ENCODE data around the gene FIBCD1. TPM values are rescaled to one million over a fixed set of nuclear protein-coding genes. Genes with fewer than 3 reads are reported as not detected.
A peak's percentile ranks its signal among the peaks of the same experiment; 100 is the strongest.

Gene FIBCD1
- total and polyA plus RNA-seq, 12 donors: 0.11 to 55.7 (median 18.3) TPM

DNA sequence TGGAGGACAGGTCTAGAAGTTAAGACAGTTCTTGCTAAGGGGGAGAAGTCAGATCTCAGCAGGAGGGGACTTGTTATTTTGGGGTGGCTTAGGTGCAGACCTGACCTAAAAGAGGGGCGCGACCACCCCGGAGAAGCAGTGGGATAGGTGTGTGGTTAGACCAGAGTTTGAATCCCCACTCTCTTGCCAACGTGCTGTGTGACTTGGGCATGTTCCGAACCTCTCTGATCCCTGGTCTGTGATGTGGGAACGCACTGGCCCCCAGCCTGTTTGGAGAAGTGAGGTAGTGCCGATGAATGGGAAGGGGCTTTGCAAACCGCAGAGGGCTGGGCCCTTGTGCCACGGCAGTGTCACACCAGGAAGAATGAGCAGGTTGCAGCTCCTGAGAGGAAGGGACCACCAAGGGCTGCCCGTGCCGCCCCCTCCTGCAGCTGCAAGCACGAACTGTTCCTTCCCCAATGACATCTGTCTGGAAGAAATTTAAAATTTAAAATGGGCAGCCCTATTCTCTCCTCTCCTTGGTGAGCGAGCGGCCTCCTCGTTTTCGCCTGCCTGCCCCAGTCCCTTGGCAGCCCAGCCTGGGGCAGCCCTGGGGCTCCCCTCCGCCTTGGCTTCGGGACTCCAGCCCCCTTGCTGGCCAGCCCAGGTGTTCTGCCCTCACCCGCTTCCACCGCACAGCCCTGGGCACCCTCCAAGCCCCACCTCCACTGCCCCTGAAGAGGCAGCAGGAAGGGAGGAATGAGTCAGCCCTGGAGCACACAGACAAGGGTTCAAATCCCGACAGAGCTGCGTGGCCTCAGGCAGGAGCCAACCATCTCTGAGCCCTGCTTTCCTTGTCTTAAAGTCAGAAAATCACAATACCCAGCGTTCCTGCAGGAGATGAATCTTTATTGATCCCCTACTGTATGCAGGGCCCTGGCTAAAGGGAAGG, 1.6 kb downstream of the FIBCD1 start:
- H3K4me3 ChIP-seq: peak overlapping the region in 1 of 4 donors; percentile 68

DNA sequence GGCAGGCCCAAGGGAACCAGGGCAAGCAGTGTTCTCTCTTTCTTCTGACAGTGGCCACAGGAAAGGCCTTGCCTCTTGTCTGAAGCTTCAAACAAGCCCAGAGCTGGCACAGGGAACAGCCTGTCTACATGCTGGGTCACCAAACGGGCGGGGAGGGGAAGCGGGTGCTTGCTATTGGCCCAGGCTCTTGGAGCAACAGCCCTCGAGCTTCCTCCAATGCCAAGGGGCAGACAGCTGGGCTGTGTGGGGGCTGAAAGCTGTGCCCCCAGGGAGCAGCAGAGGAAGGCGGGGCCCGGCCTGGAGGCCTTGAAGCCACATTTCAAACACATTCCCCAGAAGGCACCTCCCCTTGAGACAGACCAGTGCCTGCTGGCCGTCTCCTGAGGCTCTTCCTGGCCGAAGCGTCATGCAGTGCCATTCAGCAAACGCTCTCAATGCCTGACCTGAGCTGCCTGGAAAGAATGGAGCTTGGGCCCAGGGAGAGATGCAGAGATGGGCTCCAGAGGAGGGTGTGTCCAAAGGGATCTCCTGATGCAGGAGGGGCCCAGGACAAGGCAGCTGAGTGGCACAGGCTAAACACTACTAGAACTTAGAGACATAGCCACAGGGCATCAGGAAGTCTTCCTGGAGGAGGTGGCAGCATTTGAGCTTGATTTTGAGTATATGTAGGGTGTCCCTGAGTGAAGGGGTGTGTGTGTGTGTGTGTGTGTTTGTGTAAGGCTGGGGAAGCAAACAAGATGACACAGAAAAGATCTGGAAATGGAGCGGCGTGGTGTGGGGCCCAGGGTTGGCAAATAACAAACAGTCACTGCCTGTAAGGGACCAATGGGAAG, 2.5 kb downstream of the FIBCD1 start:
- TF ChIP-seq, protein P1, sequence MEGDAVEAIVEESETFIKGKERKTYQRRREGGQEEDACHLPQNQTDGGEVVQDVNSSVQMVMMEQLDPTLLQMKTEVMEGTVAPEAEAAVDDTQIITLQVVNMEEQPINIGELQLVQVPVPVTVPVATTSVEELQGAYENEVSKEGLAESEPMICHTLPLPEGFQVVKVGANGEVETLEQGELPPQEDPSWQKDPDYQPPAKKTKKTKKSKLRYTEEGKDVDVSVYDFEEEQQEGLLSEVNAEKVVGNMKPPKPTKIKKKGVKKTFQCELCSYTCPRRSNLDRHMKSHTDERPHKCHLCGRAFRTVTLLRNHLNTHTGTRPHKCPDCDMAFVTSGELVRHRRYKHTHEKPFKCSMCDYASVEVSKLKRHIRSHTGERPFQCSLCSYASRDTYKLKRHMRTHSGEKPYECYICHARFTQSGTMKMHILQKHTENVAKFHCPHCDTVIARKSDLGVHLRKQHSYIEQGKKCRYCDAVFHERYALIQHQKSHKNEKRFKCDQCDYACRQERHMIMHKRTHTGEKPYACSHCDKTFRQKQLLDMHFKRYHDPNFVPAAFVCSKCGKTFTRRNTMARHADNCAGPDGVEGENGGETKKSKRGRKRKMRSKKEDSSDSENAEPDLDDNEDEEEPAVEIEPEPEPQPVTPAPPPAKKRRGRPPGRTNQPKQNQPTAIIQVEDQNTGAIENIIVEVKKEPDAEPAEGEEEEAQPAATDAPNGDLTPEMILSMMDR (IDR thresholded peaks at IDR 0.05): no peak
- TF ChIP-seq POLR2A (IDR thresholded peaks at IDR 0.05): peak in 1 of 2 donors; percentile 73
- Histone ChIP-seq H3K4me3 (no peak overlapping the region), H3K27ac (peak overlapping the region; percentile 67 to 91 (median 88)), H3K9me3 (replicated peaks in 1 of 3) (no peaks in the 10 kb centered on the region), H3K4me1 (replicated peaks in 1 of 2) (peaks cover 38 to 51% of the 10 kb centered on the region in 2 donors), H3K27me3 (peaks cover 29% of the 10 kb centered on the region), H3K36me3 (replicated peaks in 1 of 2) (no peaks in the 10 kb centered on the region)
- intact Hi-C loops (cut with DNase I): loop anchor here in 1 of 2 donors (10.0 kb wide), 1 partner anchor 232 kb away; no protein-coding TSS in a partner anchor
- 22 to 30% (median 25%) methylated on average over 8 to 12 of the region's 12 CpGs for WGBS, 4 donors
- DNase-seq: peak; percentile 81 to 98 (median 96)

More for the DNA sequence above, 1.6 kb downstream of the FIBCD1 start:
- TF ChIP-seq, protein P1 (IDR thresholded peaks at IDR 0.05): no peak
- TF ChIP-seq POLR2A (IDR thresholded peaks at IDR 0.05): no peak
- Histone ChIP-seq H3K36me3 (replicated peaks in 1 of 2) (no peaks in the 10 kb centered on the region), H3K27me3 (peaks cover 35% of the 10 kb centered on the region), H3K27ac (peak overlapping the region in 4 of 5 donors; percentile 86 to 91 (median 89)), H3K9me3 (replicated peaks in 1 of 3) (no peaks in the 10 kb centered on the region), H3K4me1 (replicated peaks in 1 of 2) (peaks cover 38 to 51% of the 10 kb centered on the region in 2 donors)
- 63 to 67% (median 65%) methylated on average over 20 to 23 of the region's 23 CpGs for WGBS, 4 donors
- intact Hi-C loops (cut with DNase I): loop anchor here in 1 of 2 donors (10.0 kb wide), 1 partner anchor 233 kb away; no protein-coding TSS in a partner anchor
- DNase-seq: no peak

DNA sequence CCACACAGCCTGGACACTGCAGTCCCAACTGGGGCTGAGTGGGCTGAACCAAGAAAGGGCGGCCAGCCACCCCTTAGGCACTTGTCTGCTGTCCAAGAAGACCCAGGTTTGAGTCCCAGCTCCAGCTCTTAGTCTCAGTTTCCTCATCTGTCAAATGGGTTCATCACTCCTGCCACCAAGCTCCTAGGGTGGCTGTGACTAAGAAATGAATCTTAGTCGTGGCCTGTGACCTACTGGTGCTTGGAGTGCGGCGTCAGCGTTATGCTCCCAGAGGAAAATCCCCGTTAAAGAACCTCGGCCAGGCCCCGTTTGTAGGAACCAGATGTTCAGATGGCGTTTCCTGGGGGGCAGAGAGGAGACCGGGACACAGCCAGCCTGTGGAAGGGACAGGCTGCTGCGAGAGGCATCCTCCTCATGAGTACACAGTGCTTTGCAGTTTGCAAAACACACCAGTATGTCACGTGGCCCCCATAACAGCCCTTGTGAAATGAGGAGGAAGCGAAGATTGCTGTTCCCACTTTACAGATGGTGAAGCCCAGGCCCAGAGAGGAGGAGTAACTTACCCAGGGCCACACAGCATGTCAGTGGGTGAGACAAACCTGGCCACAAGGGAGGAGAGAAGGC, 3.3 kb downstream of the FIBCD1 start:
- Histone ChIP-seq H3K27ac (peak overlapping the region; percentile 67 to 91 (median 88)), H3K4me1 (replicated peaks in 1 of 2) (peaks cover 38 to 51% of the 10 kb centered on the region in 2 donors)
- WGBS, 4 donors: 45 to 52% (median 50%) methylated on average over 7 to 13 of the region's 13 CpGs

More for the DNA sequence above, 3.3 kb downstream of the FIBCD1 start:
- intact Hi-C loops (cut with DNase I): loop anchor here in 1 of 2 donors (10.0 kb wide), 1 partner anchor 231 kb away; no protein-coding TSS in a partner anchor
- Histone ChIP-seq H3K27me3 (peaks cover 29% of the 10 kb centered on the region), H3K36me3 (replicated peaks in 1 of 2) (no peaks in the 10 kb centered on the region), H3K4me3 (no peak overlapping the region), H3K9me3 (replicated peaks in 1 of 3) (no peaks in the 10 kb centered on the region)
- DNase-seq: peak in 1 of 7 donors; percentile 47
- TF ChIP-seq, protein P1 (IDR thresholded peaks at IDR 0.05): no peak
- no peak for TF ChIP-seq POLR2A (IDR thresholded peaks at IDR 0.05)
